HL-60/S4 (cell line): ENCODE results near the gene PIF1.

ENCODE experiments used
- in situ Hi-C: fragments of 300-500 bp; cut with MboI; formaldehyde crosslinking; loops from 2 replicates; pipeline ENCODE4 v1.14.3; 2022; ENCODE audit warnings: low sequenced_read_pairs

PIF1 gene

DNA sequence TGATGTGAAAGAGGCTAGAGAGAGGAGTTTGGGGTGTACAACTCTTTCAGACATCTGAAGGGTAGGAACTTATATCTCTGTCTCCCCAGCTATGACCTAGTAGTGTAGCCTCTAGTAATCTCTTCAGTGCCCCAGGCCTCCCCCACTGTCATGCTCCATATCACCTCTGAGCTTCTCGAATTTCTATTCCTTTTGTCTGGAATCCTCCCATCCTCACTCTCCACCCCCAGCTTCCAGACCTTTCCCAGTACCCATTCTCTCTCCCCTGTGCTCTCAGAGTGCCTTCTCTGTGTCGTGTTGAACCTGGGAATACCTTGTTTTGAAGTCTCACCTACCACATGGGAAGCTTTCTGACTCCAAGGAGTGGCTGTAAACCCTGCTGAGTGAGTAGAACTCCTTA lies 46.4 kb downstream of the PIF1 start:
- in situ Hi-C loops = no loop called here

GRCh38 chr15:64776402-64776786 lies 49.1 kb downstream of the PIF1 start:
- in situ Hi-C loops = no loop called here

- in situ Hi-C loops = no loop called here
Measured at GRCh38 chr15:64775551-64776401, 49.7 kb downstream of the PIF1 start, which contains the start of gene RBPMS2. TSS of gene RBPMS2 (minus strand) at chr15:64775589. CDS start at chr15:64775319, 270 bp downstream.

DNA sequence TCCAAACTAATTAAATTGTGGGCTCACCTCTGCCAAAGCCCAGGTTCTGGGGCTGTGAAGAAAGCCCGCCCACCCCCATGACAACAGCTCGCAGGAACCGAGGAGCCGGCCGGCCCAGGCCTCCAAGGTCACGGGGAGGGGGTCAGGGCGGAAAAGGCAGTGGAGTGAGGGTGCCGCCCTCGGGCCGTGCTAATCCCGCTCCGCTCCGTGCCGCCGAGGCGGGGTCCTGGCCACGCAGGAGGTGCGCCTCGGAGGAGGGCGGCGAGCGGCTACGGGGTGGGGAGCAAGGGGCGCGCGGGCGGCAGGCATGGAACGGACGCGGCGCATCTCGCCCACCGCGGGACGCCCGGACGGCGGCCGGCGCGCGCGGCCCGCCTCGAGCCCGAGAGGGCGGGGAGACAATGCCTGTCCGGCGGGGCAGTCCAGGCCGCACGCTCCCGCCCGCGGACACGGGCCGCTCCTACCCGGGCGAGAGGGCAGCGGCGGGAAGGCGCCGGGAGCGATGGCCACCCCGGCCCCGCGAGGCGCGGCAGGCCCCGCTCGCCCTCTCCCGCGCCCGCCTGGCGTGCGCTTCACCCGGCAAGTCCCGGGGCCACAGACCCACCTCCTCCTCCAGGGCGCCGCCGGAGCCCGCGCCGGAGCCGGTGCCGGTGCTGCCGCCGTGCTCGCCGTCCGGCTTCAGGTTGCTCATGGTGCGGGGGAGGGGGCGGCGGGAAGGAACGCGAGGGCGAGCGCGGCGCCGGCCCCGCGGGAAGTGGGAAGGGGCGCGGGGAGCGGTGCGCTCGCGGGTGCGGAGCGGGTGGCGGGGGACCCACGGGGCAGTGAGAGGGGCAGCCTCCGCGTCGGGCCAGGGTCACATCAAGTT lies 50.6 kb downstream of the PIF1 start:
- in situ Hi-C loops = no loop called here

DNA sequence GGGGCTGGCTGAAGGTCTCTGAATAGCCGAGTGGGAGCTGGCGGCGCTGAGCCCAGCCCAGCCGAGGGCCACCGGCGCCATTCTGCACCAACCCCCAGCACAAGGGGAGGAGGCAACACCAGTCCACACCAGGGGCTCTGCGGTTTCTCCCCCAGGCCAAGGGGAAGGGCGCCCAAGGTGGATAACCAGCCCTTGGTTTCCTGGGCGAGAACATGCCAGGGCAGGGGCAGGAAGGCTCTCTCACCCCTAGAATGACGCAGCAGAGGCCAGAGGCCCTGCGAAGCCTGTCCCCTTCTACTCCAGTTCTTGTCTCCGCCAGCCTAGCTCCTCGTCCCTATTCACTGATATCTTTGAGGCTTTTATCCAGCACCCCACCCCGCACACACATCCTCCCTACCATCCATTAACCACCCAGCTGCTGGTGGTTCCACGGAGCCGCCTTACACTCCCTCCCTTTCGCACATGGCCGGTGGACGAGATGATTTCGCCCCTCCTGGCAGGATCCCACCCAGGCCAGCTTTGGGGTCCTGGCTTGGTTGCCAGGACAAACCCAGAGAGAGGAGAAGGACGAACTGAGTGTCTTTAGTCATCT lies 51.3 kb downstream of the PIF1 start:
- in situ Hi-C loops = no loop called here

GRCh38 chr15:64773606-64774005 lies 51.8 kb downstream of the PIF1 start:
- in situ Hi-C loops = no loop called here

DNA sequence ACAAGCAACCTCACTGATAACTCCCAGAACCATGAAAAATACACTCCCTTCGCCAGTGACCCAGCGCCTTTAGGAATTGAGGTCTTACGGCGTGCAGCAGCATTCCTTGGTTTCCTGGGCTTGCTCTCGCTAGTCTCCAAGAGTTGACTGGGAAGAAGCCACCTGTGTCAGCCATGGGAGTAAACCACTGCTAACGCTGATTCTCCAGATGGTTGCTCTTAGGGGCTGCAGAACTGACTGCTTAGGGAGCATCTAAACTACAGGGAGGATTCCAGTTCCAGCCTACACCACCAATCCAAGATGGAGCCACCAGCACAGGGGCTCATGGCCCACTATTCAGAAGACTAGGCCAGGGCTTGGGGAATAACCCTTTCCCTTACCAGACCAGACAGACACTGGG lies 52.5 kb downstream of the PIF1 start:
- in situ Hi-C loops = no loop called here

DNA sequence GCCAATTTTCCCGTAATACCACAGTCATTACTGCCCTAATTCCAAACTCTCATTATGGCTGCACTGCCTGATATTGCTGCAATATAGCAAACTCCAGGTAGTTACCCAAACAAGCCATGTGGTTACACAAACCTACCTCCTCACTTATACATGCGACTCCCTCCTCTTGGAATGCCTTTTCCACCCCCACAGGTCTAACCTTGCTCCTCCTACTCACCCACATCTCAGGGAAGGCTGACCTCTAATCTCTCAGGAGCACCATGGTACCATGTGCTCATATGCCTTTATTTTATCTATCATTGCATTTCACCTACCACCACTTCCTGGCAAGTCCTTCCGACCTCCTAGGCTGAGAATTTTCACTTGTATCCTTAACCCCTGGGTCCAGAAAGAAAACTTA lies 53.0 kb downstream of the PIF1 start:
- in situ Hi-C loops = no loop called here

DNA sequence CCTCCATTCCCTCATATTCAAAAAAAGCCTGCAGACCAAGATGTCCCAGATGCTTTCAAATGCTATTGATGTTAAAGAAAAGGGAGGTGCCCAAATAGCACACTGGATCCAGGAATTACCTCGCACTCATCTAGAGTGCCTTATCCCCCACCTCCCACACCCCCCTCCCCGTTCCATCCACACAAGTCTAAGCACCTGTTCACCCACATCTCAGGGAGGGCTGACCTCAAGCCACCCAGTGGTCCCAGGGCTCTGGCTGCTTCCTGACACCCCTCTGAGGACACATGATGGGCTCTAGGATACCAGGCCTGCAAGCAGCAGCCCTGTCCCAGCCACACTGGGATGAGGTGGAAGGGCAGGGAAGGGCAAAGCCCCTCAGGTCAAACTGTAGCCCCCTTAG lies 54.8 kb downstream of the PIF1 start:
- in situ Hi-C loops = no loop called here

DNA sequence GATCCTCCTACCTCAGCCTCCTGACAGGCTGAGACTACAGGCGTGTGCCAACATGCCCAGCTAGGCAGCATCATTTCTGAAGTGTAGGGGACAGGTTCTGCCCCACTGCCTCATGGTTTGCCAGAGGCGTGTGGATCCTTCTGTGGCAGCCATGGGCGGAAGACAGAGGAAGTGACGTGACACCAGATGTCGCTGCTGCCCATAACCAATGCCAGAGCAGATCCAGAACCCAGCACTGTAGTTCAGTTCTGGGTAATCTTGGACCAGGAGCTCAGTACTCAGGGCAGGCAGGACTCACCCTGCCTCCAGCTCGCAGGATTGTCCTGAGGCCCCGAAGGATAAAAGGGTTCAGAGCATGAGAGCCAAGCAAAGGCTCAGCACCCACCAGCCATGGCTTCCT lies 58.2 kb downstream of the PIF1 start:
- in situ Hi-C loops = no loop called here

GRCh38 chr15:64766058-64766457 lies 59.4 kb downstream of the PIF1 start:
- in situ Hi-C loops = no loop called here
